ENCODE results near the gene DYRK1A.
A peak's percentile ranks its signal among the peaks of the same experiment; 100 is the strongest.
"Not testable (repeated sequence)": the region's sequence is repeated elsewhere in the genome, so short reads cannot be mapped to it uniquely, and the experiment has no call there.

Gene DYRK1A

DNA sequence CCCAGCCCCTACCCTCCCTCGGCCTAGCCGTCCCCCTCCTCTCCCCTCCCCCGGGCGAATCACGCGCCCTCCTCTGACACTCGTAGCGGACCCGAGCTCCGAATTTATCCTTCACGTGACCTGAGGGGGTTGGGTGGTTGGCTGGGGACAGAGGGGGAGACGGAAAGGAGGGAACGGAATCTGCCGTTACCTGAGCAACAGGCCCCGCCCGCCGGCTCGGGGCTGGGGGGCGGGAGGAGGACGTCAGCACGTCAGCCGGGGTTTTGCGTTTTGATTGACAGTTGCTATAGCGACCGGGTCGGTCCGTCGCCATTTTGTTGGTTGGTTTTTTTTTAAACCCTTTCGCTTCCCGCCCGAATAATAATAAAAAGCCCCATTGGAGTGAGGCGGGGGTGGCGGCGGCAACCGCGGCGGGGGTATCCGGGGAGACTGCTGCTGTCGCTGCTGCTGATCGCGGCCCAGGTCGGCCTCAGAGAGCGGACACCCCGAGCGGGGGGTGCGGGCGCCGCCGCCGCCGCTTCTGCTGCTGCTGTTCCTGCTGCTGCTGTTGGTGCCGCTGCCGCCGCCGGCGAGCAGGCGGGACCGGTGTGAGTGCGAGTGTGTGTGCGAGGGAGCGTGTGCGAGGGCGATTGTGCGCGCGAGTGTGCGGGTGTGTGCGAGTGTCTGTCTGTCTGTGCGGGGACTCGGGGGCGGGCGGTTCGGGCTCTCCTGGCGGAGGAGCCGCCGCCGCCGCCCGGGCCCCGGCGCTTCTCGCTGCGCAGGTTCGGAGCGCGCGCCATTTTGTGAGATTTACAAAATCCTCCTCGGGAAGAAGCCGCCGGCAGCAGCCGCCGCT lies at the start of gene DYRK1A:
Gene DYRK1A (plus strand): TSS at position 292 of the 835 bp plus-strand sequence. CDS start 53,602 bp downstream, outside the sequence.
- peak; percentile 98 for DNase-seq (ENCODE audit: low read depth)

DNA sequence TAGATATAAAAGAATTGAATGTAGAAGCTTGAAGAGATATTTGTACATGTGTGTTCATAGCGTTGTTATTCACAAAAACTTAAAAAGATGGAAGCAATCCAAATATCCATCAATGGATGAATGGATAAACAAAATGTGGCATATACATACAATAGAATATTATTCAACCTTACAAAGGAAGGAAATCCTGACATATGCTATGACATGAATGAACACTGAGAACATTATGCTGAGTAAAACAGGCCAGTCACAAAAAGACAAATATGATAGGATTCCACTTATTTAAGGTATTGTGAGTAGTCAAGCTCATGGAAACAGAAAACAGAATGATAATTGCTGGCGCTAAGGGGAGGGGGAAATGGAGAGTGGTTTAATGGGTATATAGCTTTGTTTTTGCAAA lies 47.0 kb upstream of the DYRK1A start:
- no peak for DNase-seq (ENCODE audit: low read depth)

DNA sequence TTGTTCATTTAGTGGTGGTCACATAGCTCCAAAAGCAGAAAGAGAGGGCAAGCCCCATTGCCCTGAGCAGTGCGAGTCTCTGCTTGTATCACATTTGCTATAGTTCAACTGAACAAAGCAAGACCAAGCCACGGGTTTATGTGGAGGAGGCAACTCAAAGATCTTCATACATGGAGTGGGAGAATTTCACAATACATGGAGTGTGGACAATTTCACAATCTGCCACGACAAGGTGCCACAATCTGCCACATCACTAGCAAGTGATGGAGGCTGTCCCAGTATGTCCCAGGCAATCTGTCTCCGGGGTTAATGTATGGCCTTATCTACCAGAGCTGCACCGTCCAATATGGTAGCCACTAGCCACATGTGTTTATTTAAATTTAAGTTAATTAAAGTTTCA lies 44.5 kb upstream of the DYRK1A start:
- no peak for DNase-seq (ENCODE audit: low read depth)

- no peak for DNase-seq (ENCODE audit: low read depth)
Measured at GRCh38 chr21:37324558-37324957, 42.0 kb upstream of the DYRK1A start.

DNA sequence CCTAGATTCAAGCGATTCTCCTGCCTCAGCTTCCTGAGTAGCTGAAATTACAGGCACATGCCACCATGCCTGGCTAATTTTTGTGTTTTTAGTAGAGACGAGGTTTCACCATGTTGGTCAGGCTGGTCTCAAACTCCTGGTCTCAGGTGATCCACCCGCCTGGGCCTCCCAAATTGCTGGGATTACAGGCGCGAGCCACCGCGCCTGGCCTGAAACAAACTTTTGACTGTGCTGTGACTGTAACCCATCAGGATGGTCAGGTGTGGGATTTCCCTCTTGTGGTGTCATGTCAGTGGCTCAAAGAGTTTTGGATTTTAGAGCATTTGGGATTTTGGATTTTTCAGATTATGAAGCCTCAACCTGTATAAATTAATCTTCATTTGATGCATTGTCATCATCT lies 38.4 kb upstream of the DYRK1A start:
- not testable (repeated sequence) for DNase-seq (ENCODE audit: low read depth)

- DNase-seq (ENCODE audit: low read depth) = no peak
Measured at GRCh38 chr21:37331411-37331810, 35.2 kb upstream of the DYRK1A start.

DNA sequence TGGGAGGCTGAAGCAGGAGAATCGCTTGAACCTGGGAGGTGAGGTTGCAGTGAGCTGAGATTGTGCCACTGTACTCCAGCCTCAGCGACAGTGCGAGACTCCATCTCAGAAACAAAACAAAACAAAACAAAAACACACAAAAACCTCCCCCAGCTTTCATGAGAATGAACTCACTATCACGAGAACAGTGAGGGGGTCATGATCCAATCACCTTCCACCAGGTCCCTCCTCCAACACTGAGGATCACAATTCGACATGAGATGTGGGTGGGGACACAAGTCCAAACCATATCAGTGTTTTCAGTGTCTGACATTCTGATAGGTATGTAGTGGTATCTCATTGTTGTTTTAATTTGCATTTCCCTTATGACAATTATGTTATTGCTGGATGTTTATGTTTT lies 31.5 kb upstream of the DYRK1A start:
- no peak for DNase-seq (ENCODE audit: low read depth)

GRCh38 chr21:37337179-37337578 lies 29.4 kb upstream of the DYRK1A start:
- DNase-seq (ENCODE audit: low read depth) = no peak

- DNase-seq (ENCODE audit: low read depth) = no peak
Measured at GRCh38 chr21:37337831-37338230, 28.7 kb upstream of the DYRK1A start.

DNA sequence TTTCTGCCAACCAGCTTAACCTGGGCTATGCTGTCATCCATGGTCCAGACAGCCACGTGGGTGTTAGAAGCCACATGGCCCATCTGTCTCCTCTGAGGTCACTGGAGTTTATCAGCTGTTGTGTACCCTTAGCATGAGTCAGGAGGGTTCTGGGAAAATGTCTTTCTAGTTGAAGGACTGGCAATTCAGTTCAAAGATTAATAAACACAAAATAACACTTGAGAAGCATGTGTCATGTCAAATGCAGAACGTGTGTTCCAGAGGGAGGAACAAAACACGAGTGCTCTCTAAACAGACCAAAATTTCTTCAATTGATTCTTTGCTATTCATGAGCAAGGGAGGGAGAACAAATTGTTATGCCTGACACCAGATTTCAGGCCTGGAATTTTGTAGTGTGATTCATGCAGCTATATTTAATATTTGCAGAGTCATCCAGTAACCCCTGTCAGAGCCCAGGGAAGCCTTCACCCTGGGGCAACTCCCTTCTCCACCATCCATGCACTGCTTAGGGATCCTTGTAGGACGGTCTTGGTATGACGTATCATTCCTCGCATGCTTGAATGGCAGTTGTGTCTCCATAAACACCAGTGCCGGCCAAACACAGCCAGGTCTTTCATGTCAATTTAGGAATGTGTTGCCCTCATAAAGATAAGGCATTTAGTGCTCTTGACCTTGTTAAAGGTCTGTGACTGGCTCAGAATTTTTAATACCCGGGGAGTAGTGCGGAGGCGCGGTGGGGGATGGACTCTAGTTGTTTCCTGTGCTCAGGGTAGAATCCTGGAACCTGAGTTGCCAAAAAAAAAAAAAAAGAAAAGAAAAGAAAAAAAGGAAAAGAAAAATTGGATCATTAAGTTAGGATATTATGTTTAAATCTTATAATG lies 27.7 kb upstream of the DYRK1A start:
- DNase-seq (ENCODE audit: low read depth) = no peak

GRCh38 chr21:37339552-37339939 lies 27.0 kb upstream of the DYRK1A start:
- no peak for DNase-seq (ENCODE audit: low read depth)

DNA sequence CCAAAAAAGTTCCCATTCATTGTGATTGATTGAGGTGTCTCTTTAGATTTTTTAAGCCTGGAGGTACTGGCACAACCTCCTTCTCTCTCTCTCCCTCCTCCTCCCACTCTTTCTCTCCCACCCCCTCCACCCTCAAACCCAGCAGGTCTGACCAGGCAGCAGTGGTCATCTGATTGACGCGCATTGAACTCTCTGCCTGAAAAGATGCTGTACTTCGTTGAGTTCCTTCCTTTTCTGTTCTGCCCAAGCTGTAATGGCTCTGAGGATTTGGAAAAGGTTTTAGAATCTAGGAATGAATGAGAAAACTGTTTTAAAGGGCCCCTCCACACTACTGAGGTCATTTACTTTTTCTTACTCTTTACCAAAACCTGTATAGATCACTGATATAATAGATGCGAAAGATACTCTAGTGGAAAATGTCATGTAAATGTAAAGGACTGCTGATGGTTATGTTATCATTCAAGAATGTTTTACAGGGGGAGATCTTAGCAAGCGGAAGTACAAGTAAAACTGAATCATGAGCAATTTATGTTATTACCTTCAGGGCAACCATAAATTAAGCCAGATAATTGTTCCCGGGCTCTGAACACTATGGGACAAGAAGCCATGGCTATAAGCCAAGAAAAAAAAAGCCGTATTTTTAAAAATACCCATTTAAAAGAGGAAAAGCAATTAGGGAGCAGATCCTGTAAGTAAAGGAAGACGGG lies 25.2 kb upstream of the DYRK1A start:
- no peak for DNase-seq (ENCODE audit: low read depth)

GRCh38 chr21:37342046-37342632 lies 24.4 kb upstream of the DYRK1A start:
- DNase-seq (ENCODE audit: low read depth) = no peak

DNA sequence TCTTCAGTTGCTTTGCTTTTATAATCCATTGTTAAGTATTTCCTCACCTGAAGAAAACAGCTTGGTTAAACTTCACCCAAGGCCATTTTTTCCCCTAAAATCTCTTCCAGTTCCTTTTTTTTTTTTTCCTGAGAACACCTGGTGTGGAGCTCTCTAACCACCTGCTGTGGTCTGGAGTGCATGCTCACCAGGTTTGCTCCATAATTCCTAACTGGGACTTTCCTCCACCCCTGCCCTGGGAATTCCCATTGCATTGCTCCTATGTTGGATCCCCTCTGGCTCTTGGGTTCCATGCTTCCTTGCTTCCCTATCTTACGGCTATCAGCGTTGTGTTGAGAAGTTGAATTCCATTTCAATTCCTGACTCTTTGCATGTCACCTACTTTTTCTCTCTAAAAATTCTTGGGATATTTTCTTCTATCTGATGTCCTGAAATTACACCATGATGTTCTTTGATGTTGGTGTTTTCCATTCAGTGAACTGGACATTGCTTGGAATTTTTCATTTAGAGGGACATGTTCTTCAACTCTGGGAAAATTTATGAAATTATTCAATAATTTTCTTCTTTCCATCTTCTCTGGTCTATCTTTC lies 19.6 kb upstream of the DYRK1A start:
- DNase-seq (ENCODE audit: low read depth) = no peak

DNA sequence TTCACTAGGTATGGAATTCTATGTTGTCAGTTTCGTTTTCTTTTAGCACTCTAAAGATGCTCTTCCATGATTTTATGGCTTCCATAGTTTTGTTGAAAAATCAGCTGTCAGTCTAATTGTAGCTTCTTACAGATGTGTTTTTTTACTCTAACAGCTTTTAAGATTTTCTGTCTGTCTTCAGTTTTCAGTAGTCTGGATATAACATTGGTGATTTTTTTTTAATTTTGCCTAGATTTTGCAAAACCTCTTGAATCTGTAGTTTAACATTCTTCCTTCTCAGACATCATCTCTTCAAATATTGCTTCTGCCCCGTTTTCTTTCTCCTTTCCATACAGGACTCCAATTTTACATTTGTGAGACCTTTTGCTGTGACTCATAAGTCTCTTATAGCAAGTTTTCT lies 17.9 kb upstream of the DYRK1A start:
- no peak for DNase-seq (ENCODE audit: low read depth)

DNA sequence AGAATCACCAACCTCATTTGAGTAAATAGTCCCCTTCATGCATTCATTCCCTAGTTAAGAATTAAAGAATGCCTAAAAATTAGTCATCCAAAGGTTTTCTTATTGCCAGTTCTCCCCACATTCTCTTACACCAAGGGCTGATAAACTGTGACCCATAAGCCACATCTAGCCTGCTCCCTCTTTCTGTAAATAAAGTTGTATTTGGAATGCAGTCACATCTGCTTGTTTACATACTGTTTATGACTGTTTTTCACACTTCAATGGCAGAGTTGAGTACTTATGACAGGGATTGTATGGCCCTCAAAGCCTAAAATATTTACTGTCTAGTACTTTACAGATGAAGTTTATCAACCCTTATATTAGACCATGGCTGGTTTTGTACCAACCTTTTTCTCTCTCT lies 16.1 kb upstream of the DYRK1A start:
- no peak for DNase-seq (ENCODE audit: low read depth)

GRCh38 chr21:37356706-37357105 lies 9.9 kb upstream of the DYRK1A start:
- DNase-seq (ENCODE audit: low read depth) = no peak

- no peak for DNase-seq (ENCODE audit: low read depth)
Measured at GRCh38 chr21:37357691-37358090, 8.9 kb upstream of the DYRK1A start.

GRCh38 chr21:37358397-37358796 lies 8.2 kb upstream of the DYRK1A start:
- DNase-seq (ENCODE audit: low read depth) = no peak

DNA sequence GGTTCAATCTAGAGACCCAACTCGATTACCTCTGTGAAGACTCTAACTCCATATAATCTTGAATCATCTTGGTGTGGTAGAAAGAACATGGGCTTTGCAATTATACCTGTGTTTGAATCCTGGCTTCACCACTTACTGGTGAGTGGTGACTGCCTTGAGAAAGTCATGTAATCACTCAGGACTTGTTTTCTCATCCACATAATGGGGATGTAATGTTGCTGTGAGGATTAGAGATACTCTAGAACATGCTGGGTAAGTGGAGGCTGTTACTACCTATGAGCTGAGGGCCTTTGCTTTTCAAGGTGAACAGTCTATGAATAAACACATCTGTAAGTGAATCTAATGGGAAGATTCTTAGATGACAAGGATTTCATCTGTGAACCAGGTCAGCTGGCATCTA lies 2.6 kb upstream of the DYRK1A start:
- no peak for DNase-seq (ENCODE audit: low read depth)

- DNase-seq (ENCODE audit: low read depth) = no peak
Measured at GRCh38 chr21:37364722-37365121, 1.9 kb upstream of the DYRK1A start.
